GM12891 (cell line): ENCODE data around the gene ZNHIT3.
A peak's percentile ranks its signal among the peaks of the same experiment; 100 is the strongest.

Experiments used
- DNase-seq: peaks from one replicate; pipeline ENCODE4 v3.0.0; 2011; ENCODE audit warnings: low spot score; ENCODE audit not compliant: insufficient read length
- FAIRE-seq: peaks from 2 replicates; lab custom pipeline; 2011; peaks lifted over from hg19 to GRCh38; lab: Jason Lieb, UNC
- PAX5 ChIP-seq: IDR thresholded peaks from 2 replicates; pipeline ENCODE4 v1.6.1; 2011; ENCODE audit warnings: low read length, moderate library complexity, mild to moderate bottlenecking; ENCODE audit not compliant: insufficient read depth, severe bottlenecking
- POLR2A ChIP-seq: IDR thresholded peaks from 2 replicates; pipeline ENCODE4 v1.6.1; 2011; ENCODE audit warnings: low read depth, low read length, control low read depth
- POLR2AphosphoS5 ChIP-seq: IDR thresholded peaks from 2 replicates; pipeline ENCODE4 v1.6.1; 2011; ENCODE audit warnings: low read depth, low read length, control low read depth
- POU2F2 ChIP-seq: IDR thresholded peaks from 2 replicates; pipeline ENCODE4 v1.6.1; 2011; ENCODE audit warnings: low read depth, mild to moderate bottlenecking, control low read depth, low read length, moderate library complexity
- SPI1 ChIP-seq: IDR thresholded peaks from 2 replicates; pipeline ENCODE4 v1.6.1; 2011; ENCODE audit warnings: low read depth, low read length, control low read depth
- TAF1 ChIP-seq: IDR thresholded peaks from 2 replicates; pipeline ENCODE4 v1.6.1; 2011; ENCODE audit warnings: low read depth, low read length, control low read depth

The ZNHIT3 gene

GRCh38 chr17:36529121-36529520 lies 42.6 kb downstream of the ZNHIT3 start:
- no peak for FAIRE-seq
- no peak for DNase-seq
- TF ChIP-seq SPI1 (no peak), PAX5 (no peak), POLR2A (no peak), POU2F2 (no peak), POLR2AphosphoS5 (no peak)

- TF ChIP-seq PAX5 (no peak), TAF1 (no peak), POU2F2 (no peak), POLR2AphosphoS5 (no peak), POLR2A (no peak), SPI1 (no peak)
- FAIRE-seq (no peak), DNase-seq (no peak)
Measured at GRCh38 chr17:36532435-36532975, 46.0 kb downstream of the ZNHIT3 start.

GRCh38 chr17:36533935-36534839 lies 47.7 kb downstream of the ZNHIT3 start:
- TF ChIP-seq SPI1 (no peak), PAX5 (no peak), TAF1 (no peak), POLR2AphosphoS5 (no peak), POLR2A (no peak), POU2F2 (no peak)
- FAIRE-seq (no peak), DNase-seq (peak; percentile 54)

- TF ChIP-seq PAX5 = no peak
- TF ChIP-seq SPI1 = peak; percentile 44; the same call in 1 of the 2 replicates
- peak; percentile 46; the same call in 1 of the 2 replicates for TF ChIP-seq POU2F2
- peak; percentile 92 for TF ChIP-seq POLR2A
- TF ChIP-seq TAF1 = peak; percentile 97
- peak; percentile 97 for TF ChIP-seq POLR2AphosphoS5
- FAIRE-seq (no peak), DNase-seq (peak; percentile 84)
Measured at GRCh38 chr17:36534840-36535668, 48.6 kb downstream of the ZNHIT3 start, which contains the start of the genes MYO19 and PIGW. Gene MYO19 (minus strand): TSS chr17:36534868. CDS start chr17:36532538, 2,330 bp downstream. Gene PIGW (plus strand): TSS chr17:36534987. CDS start chr17:36537102, 2,115 bp downstream.

GRCh38 chr17:36535669-36536081 lies 49.2 kb downstream of the ZNHIT3 start:
- FAIRE-seq (no peak), DNase-seq (no peak)
- no peak for TF ChIP-seq SPI1
- TF ChIP-seq POLR2AphosphoS5 = no peak
- no peak for TF ChIP-seq POU2F2
- TF ChIP-seq POLR2A = no peak

- FAIRE-seq = no peak
Measured at GRCh38 chr17:36540696-36541095, 54.2 kb downstream of the ZNHIT3 start.

GRCh38 chr17:36542755-36543154 lies 56.3 kb downstream of the ZNHIT3 start:
- FAIRE-seq (no peak), DNase-seq (no peak)
- no peak for TF ChIP-seq POU2F2
- no peak for TF ChIP-seq POLR2A
- no peak for TF ChIP-seq POLR2AphosphoS5
- no peak for TF ChIP-seq PAX5
- no peak for TF ChIP-seq TAF1
- TF ChIP-seq SPI1 = no peak

More at GRCh38 chr17:36540696-36541095, 54.2 kb downstream of the ZNHIT3 start:
- no peak for DNase-seq
- TF ChIP-seq POLR2AphosphoS5 (no peak), POU2F2 (no peak), PAX5 (no peak), POLR2A (no peak), SPI1 (no peak), TAF1 (no peak)

GRCh38 chr17:36544044-36544306 lies 57.5 kb downstream of the ZNHIT3 start:
- no peak for FAIRE-seq
- no peak for TF ChIP-seq SPI1
- no peak for TF ChIP-seq POU2F2
- TF ChIP-seq POLR2AphosphoS5 = no peak
- no peak for TF ChIP-seq TAF1
- no peak for TF ChIP-seq PAX5
- TF ChIP-seq POLR2A = no peak
- peak; percentile 27 for DNase-seq
